IMR-90 (cell line): Measurements from ENCODE around the gene ARAP1. TPM values are rescaled to one million over a fixed set of nuclear protein-coding genes. Genes with fewer than 3 reads are reported as not detected.

Experiments used
- ATAC-seq: fragments of 200-7000 bp; cut with Tn5 transposase; 2 replicates; pipeline ENCODE4 v1.9.1; 2020; ENCODE audit warnings: low read depth, mild to moderate bottlenecking, moderate library complexity
- BruUV-seq: library from RNA; stranded (reverse); fragments of 400-500 nt; replicated peaks from 2 replicates; lab custom pipeline; 2021; lab: Mats Ljungman, UMichigan
- CTCF ChIA-PET: fragments of 300-600 bp; formaldehyde crosslinking; extraction: SDS; loops from one replicate; lab custom pipeline; 2021; ENCODE audit warnings: antibody characterized with exemption; lab: Yijun Ruan, JAX
- POLR2A ChIA-PET: fragments of 300-600 bp; sonication (Branson Sonifier 250); formaldehyde crosslinking; loops from one replicate; lab custom pipeline; 2022; ENCODE audit warnings: antibody characterized with exemption; ENCODE audit not compliant: unreplicated experiment; lab: Charles Lee
- DNase-seq: peaks from one replicate; pipeline ENCODE4 v3.0.0; 2013
- H2AFZ ChIP-seq: replicated peaks from 2 replicates; pipeline ENCODE3; 2013; ENCODE audit warnings: low read length, mild to moderate bottlenecking; ENCODE audit not compliant: poor library complexity
- H2AK5ac ChIP-seq: 2 replicates; pipeline ENCODE4 v1.6.1; 2013; ENCODE audit warnings: low read depth, low read length, inconsistent platforms
- H2AK9ac ChIP-seq: replicated peaks from 2 replicates; pipeline ENCODE3; 2013; ENCODE audit warnings: mild to moderate bottlenecking, low read depth, low read length, moderate library complexity; ENCODE audit not compliant: poor library complexity
- H2BK120ac ChIP-seq: 2 replicates; pipeline ENCODE4 v1.6.1; 2013; ENCODE audit warnings: low read depth, low read length, inconsistent platforms
- H2BK15ac ChIP-seq: 3 replicates; pipeline ENCODE4 v1.6.1; 2013; ENCODE audit warnings: low read depth, low read length, inconsistent platforms
- H2BK20ac ChIP-seq: 2 replicates; pipeline ENCODE4 v1.6.1; 2013; ENCODE audit warnings: low read depth, mild to moderate bottlenecking, inconsistent platforms, low read length, moderate library complexity
- H2BK5ac ChIP-seq: 2 replicates; pipeline ENCODE4 v1.6.1; 2013; ENCODE audit warnings: mild to moderate bottlenecking, low read depth, low read length, inconsistent platforms; ENCODE audit not compliant: poor library complexity, severe bottlenecking
- H3K14ac ChIP-seq: replicated peaks from 2 replicates; pipeline ENCODE4 v1.6.1; 2013; ENCODE audit warnings: low read depth, low read length, inconsistent platforms
- H3K18ac ChIP-seq: 2 replicates; pipeline ENCODE4 v1.6.1; 2013; ENCODE audit warnings: low read depth, low read length, control low read depth
- H3K23ac ChIP-seq: 2 replicates; pipeline ENCODE4 v1.6.1; 2013; ENCODE audit warnings: low read depth, low read length, inconsistent platforms
- H3K27ac ChIP-seq: 2 replicates; pipeline ENCODE4 v1.5.1; 2013; ENCODE audit warnings: mild to moderate bottlenecking, control low read depth, low read length; ENCODE audit not compliant: insufficient read depth
- H3K27me3 ChIP-seq: 2 replicates; pipeline ENCODE4 v1.6.1; 2013; ENCODE audit warnings: low read length; ENCODE audit not compliant: control insufficient read depth, insufficient read depth
- H3K36me3 ChIP-seq: 2 replicates; pipeline ENCODE4 v1.6.1; 2013; ENCODE audit warnings: low read length, mixed read lengths; ENCODE audit not compliant: control insufficient read depth, insufficient read depth
- H3K4ac ChIP-seq: 2 replicates; pipeline ENCODE4 v1.6.1; 2013; ENCODE audit warnings: low read depth, low read length, inconsistent platforms
- H3K4me1 ChIP-seq: 2 replicates; pipeline ENCODE4 v1.6.1; 2013; ENCODE audit warnings: low read length, mixed read lengths; ENCODE audit not compliant: control insufficient read depth, insufficient read depth
- H3K4me2 ChIP-seq: 2 replicates; pipeline ENCODE4 v1.6.1; 2013; ENCODE audit warnings: low read depth, mild to moderate bottlenecking, control low read depth, low read length, moderate library complexity
- H3K4me3 ChIP-seq: 2 replicates; pipeline ENCODE4 v1.5.1; 2013; ENCODE audit warnings: low read depth, mild to moderate bottlenecking, control low read depth, low read length, moderate library complexity; ENCODE audit not compliant: insufficient read depth
- H3K56ac ChIP-seq: 2 replicates; pipeline ENCODE4 v1.6.1; 2013; ENCODE audit warnings: low read length, inconsistent platforms; ENCODE audit not compliant: insufficient read depth; ENCODE audit errors: extremely low read depth
- H3K79me1 ChIP-seq, 2 experiments: 2 replicates each; pipeline ENCODE4 v1.6.1; 2013; ENCODE audit warnings: low read length in 2 of 2, inconsistent platforms in 1 of 2, low read depth in 1 of 2
- H3K9ac ChIP-seq: 2 replicates; pipeline ENCODE4 v1.6.1; 2013; ENCODE audit warnings: low read depth, low read length, control low read depth
- H3K9me1 ChIP-seq: 2 replicates; pipeline ENCODE4 v1.6.1; 2013; ENCODE audit warnings: low read length, inconsistent platforms; ENCODE audit not compliant: insufficient read depth
- H3K9me3 ChIP-seq: 2 replicates; pipeline ENCODE4 v1.6.1; 2013; ENCODE audit warnings: low read length; ENCODE audit not compliant: control insufficient read depth, insufficient read depth
- H4K20me1 ChIP-seq: 2 replicates; pipeline ENCODE4 v1.6.1; 2013; ENCODE audit warnings: low read length, inconsistent platforms; ENCODE audit not compliant: insufficient read depth
- H4K5ac ChIP-seq: 2 replicates; pipeline ENCODE4 v1.6.1; 2013; ENCODE audit warnings: mild to moderate bottlenecking, low read depth, low read length, control low read depth
- H4K8ac ChIP-seq, 2 experiments: 2 replicates each; pipeline ENCODE4 v1.6.1; 2013; ENCODE audit warnings: low read depth in 2 of 2, low read length in 2 of 2, control low read depth in 1 of 2, inconsistent platforms in 1 of 2
- H4K91ac ChIP-seq: 2 replicates; pipeline ENCODE4 v1.6.1; 2013; ENCODE audit warnings: low read depth, low read length, inconsistent platforms; ENCODE audit not compliant: insufficient read depth
- BHLHE40 ChIP-seq: fragments of 150-350 bp; IDR thresholded peaks from 2 replicates; pipeline ENCODE4 v1.6.1; 2016; ENCODE audit warnings: mild to moderate bottlenecking, low read depth, low read length
- CEBPB ChIP-seq: IDR thresholded peaks from 2 replicates; pipeline ENCODE4 v1.6.1; 2012; ENCODE audit warnings: low read depth, low read length, improper control_type of control experiment
- CHD1 ChIP-seq: IDR thresholded peaks from 2 replicates; pipeline ENCODE4 v1.6.1; 2012; ENCODE audit warnings: low read depth, low read length, improper control_type of control experiment
- FOS ChIP-seq: fragments of 150-350 bp; IDR thresholded peaks from 2 replicates; pipeline ENCODE4 v1.6.1; 2016; ENCODE audit warnings: low read depth, low read length
- MAFK ChIP-seq: IDR thresholded peaks from 2 replicates; pipeline ENCODE4 v1.6.1; 2012; ENCODE audit warnings: low read depth, low read length, improper control_type of control experiment
- MAZ ChIP-seq: IDR thresholded peaks from 2 replicates; pipeline ENCODE4 v1.6.1; 2012; ENCODE audit warnings: low read depth, mild to moderate bottlenecking, low read length, improper control_type of control experiment, moderate library complexity, borderline replicate concordance
- MXI1 ChIP-seq: IDR thresholded peaks from 2 replicates; pipeline ENCODE4 v1.6.1; 2012; ENCODE audit warnings: low read depth, mild to moderate bottlenecking, low read length, moderate library complexity, borderline replicate concordance
- NFE2L2 ChIP-seq: fragments of 150-350 bp; IDR thresholded peaks from 2 replicates; pipeline ENCODE4 v1.6.1; 2016; ENCODE audit warnings: low read depth, mild to moderate bottlenecking, low read length
- POLR2A ChIP-seq: IDR thresholded peaks from 2 replicates; pipeline ENCODE4 v1.6.1; 2012; ENCODE audit warnings: mild to moderate bottlenecking, low read depth, low read length
- RAD21 ChIP-seq: IDR thresholded peaks from 2 replicates; pipeline ENCODE4 v1.6.1; 2012; ENCODE audit warnings: low read length, improper control_type of control experiment
- RCOR1 ChIP-seq: IDR thresholded peaks from 2 replicates; pipeline ENCODE4 v1.6.1; 2012; ENCODE audit warnings: mild to moderate bottlenecking, low read length, improper control_type of control experiment; ENCODE audit not compliant: insufficient replicate concordance
- RFX5 ChIP-seq: IDR thresholded peaks from 2 replicates; pipeline ENCODE4 v1.8.0; 2012; ENCODE audit warnings: low read depth, mild to moderate bottlenecking, low read length, moderate library complexity
- SMC3 ChIP-seq: fragments of 150-350 bp; IDR thresholded peaks from 2 replicates; pipeline ENCODE4 v1.6.1; 2016; ENCODE audit warnings: low read depth, mild to moderate bottlenecking, antibody characterized with exemption, low read length, moderate library complexity
- WGBS, 2 experiments: methylation state at CpG; one replicate each; pipeline versions ENCODE4 v1.1.5 to v1.1.7; 2013; ENCODE audit warnings: missing lambda C conversion rate in 2 of 2; ENCODE audit not compliant: insufficient read length in 1 of 2; ENCODE audit errors: extremely low coverage in 2 of 2; 5-methylcytosine and 5-hydroxymethylcytosine counted together
- dilution Hi-C: fragments of 300-500 bp; cut with HindIII; formaldehyde crosslinking; loops from one replicate; pipeline ENCODE4 v1.14.3; 2018; ENCODE audit warnings: low sequenced_read_pairs; ENCODE audit not compliant: unreplicated experiment
- in situ Hi-C: fragments of 300-500 bp; cut with MboI; formaldehyde crosslinking; loops from 3 replicates; pipeline ENCODE4 v1.14.3; 2019; ENCODE audit warnings: low sequenced_read_pairs, inconsistent platforms, mixed read lengths
- intact Hi-C: fragments of 100-400 bp; cut with micrococcal nuclease; formaldehyde crosslinking; loops from 2 replicates; pipeline ENCODE4 v1.10.0; 2022
- polyA plus RNA-seq, 3 experiments: library from polyadenylated mRNA; depleted of rRNA; stranded (reverse); fragments of >200 nt; gene quantifications; 2 replicates each; pipeline ENCODE4 v1.2.3, GENCODE V29; 2012; ENCODE audit warnings: low replicate concordance in 1 of 3
- total RNA-seq: library from RNA; depleted of rRNA; stranded (reverse); fragments of >200 nt; gene quantifications from 2 replicates; pipeline ENCODE4 v1.2.3, GENCODE V29; 2012
- TF ChIP-seq, protein P1 (sequence below): fragments of 150-350 bp; IDR thresholded peaks from 2 replicates; pipeline ENCODE4 v1.6.1; 2017; ENCODE audit warnings: mild to moderate bottlenecking, antibody characterized with exemption, low read length, low read depth
- TF ChIP-seq, protein P2 (sequence below): fragments of 150-350 bp; IDR thresholded peaks from 2 replicates; pipeline ENCODE4 v1.6.1; 2016; ENCODE audit warnings: low read depth, mild to moderate bottlenecking, low read length, moderate library complexity, borderline replicate concordance
- TF ChIP-seq, protein P3 (sequence below): conservative IDR thresholded peaks from 2 replicates; pipeline ENCODE4 v1.5.1; 2012; ENCODE audit warnings: mild to moderate bottlenecking, low read depth, low read length, improper control_type of control experiment

ARAP1 gene
- total and polyA plus RNA-seq, 2 of the 4 experiments (the other 2 are of a cell fraction) = 37.6 to 63.1 TPM

DNA sequence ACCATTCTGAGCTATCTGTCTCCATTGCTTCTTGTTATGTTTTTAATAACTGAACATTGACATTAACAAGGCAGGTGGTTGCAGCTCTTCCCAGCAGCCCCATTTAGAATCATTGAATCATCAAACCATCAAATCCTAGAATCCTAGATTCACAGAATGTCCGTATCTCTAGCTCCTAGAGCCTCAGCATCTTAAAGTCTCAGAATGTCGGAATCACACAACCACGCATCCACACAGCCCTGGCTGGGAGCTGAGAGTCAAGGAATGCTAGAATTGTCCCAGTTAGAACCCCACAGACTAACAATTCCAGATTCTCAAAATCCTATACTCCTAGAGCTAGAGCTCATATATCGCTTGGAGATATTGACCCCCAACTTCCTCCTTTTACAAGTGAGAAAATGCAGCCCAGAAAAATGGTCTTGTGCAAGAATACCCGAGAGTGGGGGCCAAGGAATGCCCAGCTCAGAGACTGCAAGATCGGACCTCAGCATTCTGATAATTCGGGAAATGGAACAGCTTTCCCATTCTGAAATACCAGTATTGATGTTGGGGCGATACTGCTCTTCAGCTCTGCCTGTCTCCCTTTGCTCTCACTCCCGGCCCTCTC is 116.8 kb downstream of the ARAP1 start:
- no peaks in the 10 kb centered on the region for H3K4me1 ChIP-seq
- POLR2A ChIA-PET = no interaction called here

More for the DNA sequence above, 116.8 kb downstream of the ARAP1 start:
- H4K8ac ChIP-seq = no peak overlapping the region
- no peak overlapping the region for H2AK5ac ChIP-seq
- H3K27ac ChIP-seq = no peak overlapping the region
- no peak overlapping the region for H3K4ac ChIP-seq
- no peaks in the 10 kb centered on the region for H3K9me1 ChIP-seq
- no peak overlapping the region for H3K23ac ChIP-seq
- in situ Hi-C loops (no loop called here), dilution Hi-C loops (no loop called here), intact Hi-C loops (no loop called here)
- H3K18ac ChIP-seq = no peak overlapping the region
- no CpG with 5 or more reads among the region's 9 CpGs for WGBS, 2 experiments
- no peak overlapping the region for H2AK9ac ChIP-seq
- H4K5ac ChIP-seq = no peak overlapping the region
- ATAC-seq = no peak
- CTCF ChIA-PET = interaction anchor here (1.3 kb wide), 1 partner anchor 9 kb away, joined by 4 read pairs; no protein-coding TSS in a partner anchor
- no peak for DNase-seq
- peaks cover 93% of the 10 kb centered on the region for H3K27me3 ChIP-seq
- H3K14ac ChIP-seq = no peak overlapping the region
- no TSS peak for BruUV-seq
- H2BK20ac ChIP-seq = no peak overlapping the region
- peaks cover 5% of the 10 kb centered on the region; the same call in 1 of the 2 replicates for H3K9me3 ChIP-seq
- H2BK120ac ChIP-seq = no peak overlapping the region
- no peak overlapping the region for H2BK5ac ChIP-seq
- no peaks in the 10 kb centered on the region for H3K79me1 ChIP-seq
- no peak overlapping the region for H3K56ac ChIP-seq
- no peak overlapping the region for H2AFZ ChIP-seq
- no peak overlapping the region for H4K91ac ChIP-seq
- H3K9ac ChIP-seq = no peak overlapping the region
- no peaks in the 10 kb centered on the region for H3K36me3 ChIP-seq
- H4K20me1 ChIP-seq = no peaks in the 10 kb centered on the region; the same call in 1 of the 2 replicates
- no peak overlapping the region for H3K4me3 ChIP-seq
- no peak overlapping the region for H2BK15ac ChIP-seq
- TF ChIP-seq, protein P1, sequence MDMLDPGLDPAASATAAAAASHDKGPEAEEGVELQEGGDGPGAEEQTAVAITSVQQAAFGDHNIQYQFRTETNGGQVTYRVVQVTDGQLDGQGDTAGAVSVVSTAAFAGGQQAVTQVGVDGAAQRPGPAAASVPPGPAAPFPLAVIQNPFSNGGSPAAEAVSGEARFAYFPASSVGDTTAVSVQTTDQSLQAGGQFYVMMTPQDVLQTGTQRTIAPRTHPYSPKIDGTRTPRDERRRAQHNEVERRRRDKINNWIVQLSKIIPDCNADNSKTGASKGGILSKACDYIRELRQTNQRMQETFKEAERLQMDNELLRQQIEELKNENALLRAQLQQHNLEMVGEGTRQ = no peak
- TF ChIP-seq RFX5 = no peak
- TF ChIP-seq FOS = no peak
- no peak for TF ChIP-seq POLR2A
- TF ChIP-seq RAD21 = no peak
- no peak for TF ChIP-seq SMC3
- no peak for TF ChIP-seq MXI1
- TF ChIP-seq MAZ = no peak
- TF ChIP-seq RCOR1 = no peak
- TF ChIP-seq, protein P2, sequence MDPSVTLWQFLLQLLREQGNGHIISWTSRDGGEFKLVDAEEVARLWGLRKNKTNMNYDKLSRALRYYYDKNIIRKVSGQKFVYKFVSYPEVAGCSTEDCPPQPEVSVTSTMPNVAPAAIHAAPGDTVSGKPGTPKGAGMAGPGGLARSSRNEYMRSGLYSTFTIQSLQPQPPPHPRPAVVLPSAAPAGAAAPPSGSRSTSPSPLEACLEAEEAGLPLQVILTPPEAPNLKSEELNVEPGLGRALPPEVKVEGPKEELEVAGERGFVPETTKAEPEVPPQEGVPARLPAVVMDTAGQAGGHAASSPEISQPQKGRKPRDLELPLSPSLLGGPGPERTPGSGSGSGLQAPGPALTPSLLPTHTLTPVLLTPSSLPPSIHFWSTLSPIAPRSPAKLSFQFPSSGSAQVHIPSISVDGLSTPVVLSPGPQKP = no peak
- TF ChIP-seq NFE2L2 = no peak
- no peak for TF ChIP-seq BHLHE40
- TF ChIP-seq, protein P3, sequence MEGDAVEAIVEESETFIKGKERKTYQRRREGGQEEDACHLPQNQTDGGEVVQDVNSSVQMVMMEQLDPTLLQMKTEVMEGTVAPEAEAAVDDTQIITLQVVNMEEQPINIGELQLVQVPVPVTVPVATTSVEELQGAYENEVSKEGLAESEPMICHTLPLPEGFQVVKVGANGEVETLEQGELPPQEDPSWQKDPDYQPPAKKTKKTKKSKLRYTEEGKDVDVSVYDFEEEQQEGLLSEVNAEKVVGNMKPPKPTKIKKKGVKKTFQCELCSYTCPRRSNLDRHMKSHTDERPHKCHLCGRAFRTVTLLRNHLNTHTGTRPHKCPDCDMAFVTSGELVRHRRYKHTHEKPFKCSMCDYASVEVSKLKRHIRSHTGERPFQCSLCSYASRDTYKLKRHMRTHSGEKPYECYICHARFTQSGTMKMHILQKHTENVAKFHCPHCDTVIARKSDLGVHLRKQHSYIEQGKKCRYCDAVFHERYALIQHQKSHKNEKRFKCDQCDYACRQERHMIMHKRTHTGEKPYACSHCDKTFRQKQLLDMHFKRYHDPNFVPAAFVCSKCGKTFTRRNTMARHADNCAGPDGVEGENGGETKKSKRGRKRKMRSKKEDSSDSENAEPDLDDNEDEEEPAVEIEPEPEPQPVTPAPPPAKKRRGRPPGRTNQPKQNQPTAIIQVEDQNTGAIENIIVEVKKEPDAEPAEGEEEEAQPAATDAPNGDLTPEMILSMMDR = no peak
- TF ChIP-seq MAFK = no peak
- TF ChIP-seq CEBPB = no peak
- TF ChIP-seq CHD1 = no peak
- no peak overlapping the region for H3K4me2 ChIP-seq
